HG02938 (cell line): ENCODE data around the gene DNAJC5G.
"Not testable (repeated sequence)": the region's sequence is repeated elsewhere in the genome, so short reads cannot be mapped to it uniquely, and the experiment has no call there.

Experiments
- ATAC-seq: cut with Tn5 transposase; IDR thresholded peaks from one replicate; pipeline ENCODE4 v1.9.1; 2021; ENCODE audit warnings: mild to moderate bottlenecking, moderate library complexity; ENCODE audit not compliant: unreplicated experiment

DNAJC5G gene

GRCh38 chr2:27280826-27281225 lies 5.6 kb downstream of the DNAJC5G start:
- no peak for ATAC-seq

GRCh38 chr2:27281442-27281841 lies 6.2 kb downstream of the DNAJC5G start:
- ATAC-seq, result no peak

GRCh38 chr2:27281855-27282559 lies 6.8 kb downstream of the DNAJC5G start, which contains the start of gene TRIM54:
Gene TRIM54, plus strand, starts transcription at chr2:27282429. Its CDS starts 303 bp downstream, at chr2:27282732.
- ATAC-seq, result no peak

GRCh38 chr2:27282892-27283291 lies 7.7 kb downstream of the DNAJC5G start:
- no peak for ATAC-seq

- no peak for ATAC-seq
Measured at GRCh38 chr2:27284996-27285395, 9.8 kb downstream of the DNAJC5G start.

GRCh38 chr2:27285481-27285880 lies 10.2 kb downstream of the DNAJC5G start:
- ATAC-seq, result no peak

- ATAC-seq, result no peak
Measured at GRCh38 chr2:27288610-27289009, 13.4 kb downstream of the DNAJC5G start.

- ATAC-seq, result no peak
Measured at GRCh38 chr2:27290549-27290948, 15.3 kb downstream of the DNAJC5G start.

- no peak for ATAC-seq
Measured at GRCh38 chr2:27291865-27292264, 16.6 kb downstream of the DNAJC5G start.

- ATAC-seq, result no peak
Measured at GRCh38 chr2:27294928-27295327, 19.7 kb downstream of the DNAJC5G start.

GRCh38 chr2:27296481-27296880 lies 21.2 kb downstream of the DNAJC5G start:
- ATAC-seq, result no peak

- ATAC-seq, result no peak
Measured at GRCh38 chr2:27297195-27297594, 22.0 kb downstream of the DNAJC5G start.

- ATAC-seq, result no peak
Measured at GRCh38 chr2:27298391-27299080, 23.3 kb downstream of the DNAJC5G start.

GRCh38 chr2:27300606-27301005 lies 25.4 kb downstream of the DNAJC5G start:
- ATAC-seq, result not testable (repeated sequence)

GRCh38 chr2:27303093-27304025 lies 28.1 kb downstream of the DNAJC5G start:
- ATAC-seq, result no peak

GRCh38 chr2:27304488-27305240 lies 29.4 kb downstream of the DNAJC5G start:
- no peak for ATAC-seq

GRCh38 chr2:27305516-27305915 lies 30.3 kb downstream of the DNAJC5G start:
- ATAC-seq, result no peak

- ATAC-seq, result no peak
Measured at GRCh38 chr2:27306136-27306535, 30.9 kb downstream of the DNAJC5G start.

- no peak for ATAC-seq
Measured at GRCh38 chr2:27306573-27307286, 31.5 kb downstream of the DNAJC5G start.

- ATAC-seq, result no peak
Measured at GRCh38 chr2:27307287-27307544, 32.0 kb downstream of the DNAJC5G start.
